ENCODE results near the gene ZFYVE27. TPM values are rescaled to one million over a fixed set of nuclear protein-coding genes. Genes with fewer than 3 reads are reported as not detected.
"Not testable (repeated sequence)": the region's sequence is repeated elsewhere in the genome, so short reads cannot be mapped to it uniquely, and the experiment has no call there.

ZFYVE27 gene
- polyA plus RNA-seq, 3 donors = 6.2 to 31.1 (median 9.7) TPM

- peaks cover 50 to 60% of the 10 kb centered on the region in 2 donors for H3K4me1 ChIP-seq (ENCODE audit: control insufficient read depth in 1 of 2, insufficient read depth in 2 of 2, low read length in 2 of 2)
- H3K4me3 Mint-ChIP-seq = peak overlapping the region in 1 of 2 donors; percentile 15
These were observed 46.8 kb upstream of the ZFYVE27 start for GRCh38 chr10:97690133-97690532.

GRCh38 chr10:97698072-97698655, 38.8 kb upstream of the ZFYVE27 start:
- H3K4me3 Mint-ChIP-seq; DNase-seq; H3K36me3 ChIP-seq (replicated peaks in 1 of 2; ENCODE audit: control insufficient read depth in 1 of 2, insufficient read depth in 2 of 2, low read length in 2 of 2); H2AFZ ChIP-seq (ENCODE audit: insufficient read depth, low read depth, low read length, poor library complexity, severe bottlenecking); H3K9me3 ChIP-seq (replicated peaks in 1 of 2; ENCODE audit: control insufficient read depth in 1 of 2, insufficient read depth in 1 of 2, low read length in 2 of 2); H3K4me2 ChIP-seq (replicated peaks; ENCODE audit: extremely low read depth, low read length, poor library complexity, severe bottlenecking); H3K27ac Mint-ChIP-seq; H3K4me1 ChIP-seq (ENCODE audit: control insufficient read depth in 1 of 2, insufficient read depth in 2 of 2, low read length in 2 of 2); H3K4me3 ChIP-seq (replicated peaks in 1 of 3; ENCODE audit: low read depth in 2 of 3, low read length in 3 of 3); H3K79me2 ChIP-seq (ENCODE audit: insufficient read depth, low read length); H3K9ac ChIP-seq (ENCODE audit: insufficient read depth, low read length, poor library complexity, severe bottlenecking); H3K4me1 Mint-ChIP-seq; H3K9me3 Mint-ChIP-seq; H4K20me1 ChIP-seq (ENCODE audit: insufficient read depth, low read length); H3K36me3 Mint-ChIP-seq; intact Hi-C loops (cut with micrococcal nuclease); H3K27me3 ChIP-seq (ENCODE audit: control insufficient read depth in 2 of 2, insufficient read depth in 2 of 2, low read length in 2 of 2); H3K27me3 Mint-ChIP-seq (ENCODE audit: low read depth in 3 of 3); H3K27ac ChIP-seq (ENCODE audit: low read depth in 1 of 2, low read length in 2 of 2): not testable (repeated sequence)
- WGBS (ENCODE audit: insufficient coverage) = 92% methylated on average over 4 of the region's 11 CpGs

More at GRCh38 chr10:97690133-97690532, 46.8 kb upstream of the ZFYVE27 start:
- Histone ChIP-seq H3K9ac (ENCODE audit: insufficient read depth, low read length, poor library complexity, severe bottlenecking) (peak overlapping the region; percentile 15), H3K36me3 (replicated peaks in 1 of 2; ENCODE audit: control insufficient read depth in 1 of 2, insufficient read depth in 2 of 2, low read length in 2 of 2) (no peaks in the 10 kb centered on the region), H2AFZ (ENCODE audit: insufficient read depth, low read depth, low read length, poor library complexity, severe bottlenecking) (no peak overlapping the region), H3K27ac (ENCODE audit: low read depth in 1 of 2, low read length in 2 of 2) (peak overlapping the region; percentile 23 to 81), H4K20me1 (ENCODE audit: insufficient read depth, low read length) (no peaks in the 10 kb centered on the region), H3K4me3 (replicated peaks in 1 of 3; ENCODE audit: low read depth in 2 of 3, low read length in 3 of 3) (no peak overlapping the region), H3K27me3 (ENCODE audit: control insufficient read depth in 2 of 2, insufficient read depth in 2 of 2, low read length in 2 of 2) (no peaks in the 10 kb centered on the region), H3K9me3 (replicated peaks in 1 of 2; ENCODE audit: control insufficient read depth in 1 of 2, insufficient read depth in 1 of 2, low read length in 2 of 2) (no peaks in the 10 kb centered on the region), H3K79me2 (ENCODE audit: insufficient read depth, low read length) (no peaks in the 10 kb centered on the region), H3K4me2 (replicated peaks; ENCODE audit: extremely low read depth, low read length, poor library complexity, severe bottlenecking) (no peak overlapping the region)
- peaks cover 0 to 2% (median 1%) of the 10 kb centered on the region in 3 donors for H3K27me3 Mint-ChIP-seq (ENCODE audit: low read depth in 3 of 3)
- H3K9me3 Mint-ChIP-seq = peaks cover 0 to 3% (median 0%) of the 10 kb centered on the region in 7 donors
- intact Hi-C loops (cut with micrococcal nuclease) = no loop called here
- peaks cover 0 to 2% of the 10 kb centered on the region in 2 donors for H3K36me3 Mint-ChIP-seq
- WGBS (ENCODE audit: insufficient coverage) = no CpG with 5 or more reads among the region's 3 CpGs
- peaks cover 43% of the 10 kb centered on the region for H3K4me1 Mint-ChIP-seq
- TF ChIP-seq CTCF (IDR thresholded peaks at IDR 0.05) = no peak
- H3K27ac Mint-ChIP-seq = peak overlapping the region; percentile 86 to 96 (median 93)
- DNase-seq = peak in 2 of 3 donors; percentile 43 to 56
